HepG2 (cell line): ENCODE results near the gene OGG1. TPM values are rescaled to one million over a fixed set of nuclear protein-coding genes. Genes with fewer than 3 reads are reported as not detected.
A peak's percentile ranks its signal among the peaks of the same experiment; 100 is the strongest.

Experiments
- ARID2 ChIP-seq: sonication (generic); formaldehyde crosslinking; IDR thresholded peaks from 2 replicates; pipeline ENCODE4 v1.8.1; 2022; ENCODE audit warnings: mild to moderate bottlenecking, missing genetic modification reagents, borderline replicate concordance
- GATA4 ChIP-seq: sonication (generic); IDR thresholded peaks from 2 replicates; pipeline ENCODE4 v1.6.1; 2016; ENCODE audit warnings: antibody characterized with exemption, low read depth, borderline replicate concordance
- HDAC1 ChIP-seq: sonication (generic); formaldehyde crosslinking; IDR thresholded peaks from 2 replicates; pipeline ENCODE4 v1.5.1; 2020; ENCODE audit warnings: mild to moderate bottlenecking, missing genetic modification reagents
- HNRNPL ChIP-seq: fragments of 200-400 bp; formaldehyde crosslinking; IDR thresholded peaks from 2 replicates; pipeline ENCODE4 v1.6.1; 2017; ENCODE audit warnings: mild to moderate bottlenecking, low read depth, low read length
- HOXD1 ChIP-seq: sonication (generic); formaldehyde crosslinking; IDR thresholded peaks from 2 replicates; pipeline ENCODE4 v1.5.0; 2020; ENCODE audit warnings: missing genetic modification reagents
- KDM5B ChIP-seq: sonication (generic); formaldehyde crosslinking; IDR thresholded peaks from 2 replicates; pipeline ENCODE4 v1.4.0; 2020; ENCODE audit warnings: missing genetic modification reagents, mild to moderate bottlenecking, borderline replicate concordance
- MED8 ChIP-seq: sonication (generic); formaldehyde crosslinking; IDR thresholded peaks from 2 replicates; pipeline ENCODE4 v1.8.1; 2023; ENCODE audit warnings: mild to moderate bottlenecking, missing genetic modification reagents; ENCODE audit not compliant: insufficient replicate concordance
- NFE2L1 ChIP-seq: sonication (generic); formaldehyde crosslinking; IDR thresholded peaks from 2 replicates; pipeline ENCODE4 v1.4.0; 2020; ENCODE audit warnings: missing genetic modification reagents, mild to moderate bottlenecking, borderline replicate concordance
- SALL1 ChIP-seq: sonication (generic); formaldehyde crosslinking; IDR thresholded peaks from 2 replicates; pipeline ENCODE4 v1.8.0; 2022; ENCODE audit warnings: mild to moderate bottlenecking, missing genetic modification reagents
- SMARCC2 ChIP-seq: fragments of 450-650 bp; IDR thresholded peaks from 2 replicates; pipeline ENCODE4 v1.6.1; 2017; ENCODE audit warnings: antibody characterized with exemption, mild to moderate bottlenecking
- ZEB1 ChIP-seq: IDR thresholded peaks from 2 replicates; pipeline ENCODE4 v1.6.1; 2012; ENCODE audit warnings: mild to moderate bottlenecking, low read depth, inconsistent platforms; ENCODE audit not compliant: insufficient replicate concordance
- ZNF891 ChIP-seq: sonication (generic); formaldehyde crosslinking; IDR thresholded peaks from 2 replicates; pipeline ENCODE4 v1.5.0; 2020; ENCODE audit warnings: mild to moderate bottlenecking, missing genetic modification reagents
- polyA plus RNA-seq, 8 experiments: library from polyadenylated mRNA; depleted of rRNA in 3 of 8; stranded (reverse) in 7 of 8; unstranded in 1 of 8; fragments of >200 nt; fragmentation: Illumina TruSeq in 4 of 8; extraction: Trizol in 4 of 8; gene quantifications; 2 replicates each; pipeline versions ENCODE4 v1.2.1 to v1.2.3, GENCODE V29; 2011 to 2016; ENCODE audit warnings: low read depth in 4 of 8, missing spikeins in 1 of 8, mixed read lengths in 1 of 8; ENCODE audit not compliant: insufficient read depth in 1 of 8
- total RNA-seq, 5 experiments: library from RNA; depleted of rRNA; stranded (reverse); fragments of >200 nt; fragmentation: Illumina TruSeq; extraction: Trizol; gene quantifications; 2 replicates each; pipeline ENCODE4 v1.2.3, GENCODE V29; 2016; ENCODE audit warnings: low read depth in 1 of 5
- TF ChIP-seq, protein P1 (sequence below): sonication (generic); formaldehyde crosslinking; IDR thresholded peaks from 2 replicates; pipeline ENCODE4 v1.5.1; 2020; ENCODE audit warnings: mild to moderate bottlenecking, missing genetic modification reagents
- TF ChIP-seq, protein P2 (sequence below): sonication (generic); formaldehyde crosslinking; IDR thresholded peaks from 2 replicates; pipeline ENCODE4; 2020; ENCODE audit warnings: missing genetic modification reagents, mild to moderate bottlenecking, borderline replicate concordance
- TF ChIP-seq, protein P3 (sequence below): sonication (generic); formaldehyde crosslinking; IDR thresholded peaks from 2 replicates; pipeline ENCODE4 v1.4.0; 2020; ENCODE audit warnings: low read depth, missing genetic modification reagents

OGG1 gene
- total and polyA plus RNA-seq, 2 of the 13 experiments (the other 11 are each of a cell fraction or from before 2014, with no cell fraction given): 28.7 to 33.2 TPM

DNA sequence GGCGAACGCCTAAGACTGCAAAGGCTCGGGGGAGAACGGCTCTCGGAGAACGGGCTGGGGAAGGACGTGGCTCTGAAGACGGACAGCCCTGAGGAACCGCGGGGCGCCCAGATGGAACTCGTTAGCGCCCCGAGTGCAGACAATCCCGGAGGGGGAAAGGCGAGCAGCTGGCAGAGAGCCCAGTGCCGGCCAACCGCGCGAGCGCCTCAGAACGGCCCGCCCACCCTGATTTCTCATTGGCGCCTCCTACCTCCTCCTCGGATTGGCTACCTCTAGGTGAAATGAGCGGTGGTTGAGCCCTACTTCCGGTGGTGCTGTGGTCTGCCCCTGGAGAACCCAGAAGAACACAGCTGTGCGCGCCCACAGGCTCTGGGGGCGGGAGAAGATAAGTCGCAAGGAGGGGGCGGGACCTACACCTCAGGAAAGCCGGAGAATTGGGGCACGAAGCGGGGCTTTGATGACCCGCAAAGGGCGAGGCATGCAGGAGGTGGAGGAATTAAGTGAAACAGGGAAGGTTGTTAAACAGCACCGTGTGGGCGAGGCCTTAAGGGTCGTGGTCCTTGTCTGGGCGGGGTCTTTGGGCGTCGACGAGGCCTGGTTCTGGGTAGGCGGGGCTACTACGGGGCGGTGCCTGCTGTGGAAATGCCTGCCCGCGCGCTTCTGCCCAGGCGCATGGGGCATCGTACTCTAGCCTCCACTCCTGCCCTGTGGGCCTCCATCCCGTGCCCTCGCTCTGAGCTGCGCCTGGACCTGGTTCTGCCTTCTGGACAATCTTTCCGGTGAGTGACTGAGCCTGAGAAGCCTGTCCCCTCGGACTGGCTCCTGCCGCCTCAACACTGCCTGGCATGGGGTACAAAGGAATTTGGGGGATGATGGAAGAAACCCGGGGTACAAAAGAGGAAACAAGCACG is at the start of gene OGG1 (continued):
- TF ChIP-seq, protein P1, sequence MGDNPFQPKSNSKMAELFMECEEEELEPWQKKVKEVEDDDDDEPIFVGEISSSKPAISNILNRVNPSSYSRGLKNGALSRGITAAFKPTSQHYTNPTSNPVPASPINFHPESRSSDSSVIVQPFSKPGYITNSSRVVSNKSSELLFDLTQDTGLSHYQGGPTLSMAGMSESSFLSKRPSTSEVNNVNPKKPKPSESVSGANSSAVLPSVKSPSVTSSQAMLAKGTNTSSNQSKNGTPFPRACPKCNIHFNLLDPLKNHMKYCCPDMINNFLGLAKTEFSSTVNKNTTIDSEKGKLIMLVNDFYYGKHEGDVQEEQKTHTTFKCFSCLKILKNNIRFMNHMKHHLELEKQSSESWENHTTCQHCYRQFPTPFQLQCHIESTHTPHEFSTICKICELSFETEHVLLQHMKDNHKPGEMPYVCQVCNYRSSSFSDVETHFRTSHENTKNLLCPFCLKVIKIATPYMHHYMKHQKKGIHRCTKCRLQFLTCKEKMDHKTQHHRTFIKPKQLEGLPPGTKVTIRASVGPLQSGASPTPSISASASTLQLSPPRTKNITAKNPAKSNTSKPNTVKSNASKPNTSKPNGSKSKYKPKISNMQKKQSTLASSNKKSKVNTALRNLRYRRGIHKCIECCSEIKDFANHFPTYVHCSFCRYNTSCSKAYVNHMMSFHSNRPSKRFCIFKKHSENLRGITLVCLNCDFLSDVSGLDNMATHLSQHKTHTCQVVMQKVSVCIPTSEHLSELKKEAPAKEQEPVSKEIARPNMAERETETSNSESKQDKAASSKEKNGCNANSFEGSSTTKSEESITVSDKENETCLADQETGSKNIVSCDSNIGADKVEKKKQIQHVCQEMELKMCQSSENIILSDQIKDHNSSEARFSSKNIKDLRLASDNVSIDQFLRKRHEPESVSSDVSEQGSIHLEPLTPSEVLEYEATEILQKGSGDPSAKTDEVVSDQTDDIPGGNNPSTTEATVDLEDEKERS (CRISPR knock-in tag): no peak
- TF ChIP-seq KDM5B (CRISPR knock-in tag) (0 out of 2 replicates have a peak, but pooled peaks have one; percentile 21), SALL1 (CRISPR knock-in tag) (0 out of 2 replicates have a peak, but pooled peaks have one; percentile 41), HNRNPL (peak; percentile 97), HDAC1 (CRISPR knock-in tag) (peak; percentile 73), HOXD1 (CRISPR knock-in tag) (0 out of 2 replicates have a peak, but pooled peaks have one; percentile 65), ZEB1 (no peak), ZNF891 (CRISPR knock-in tag) (0 out of 2 replicates have a peak, but pooled peaks have one; percentile 49), MED8 (CRISPR knock-in tag) (peak; percentile 47), NFE2L1 (no peak), SMARCC2 (no peak), ARID2 (CRISPR knock-in tag) (no peak), GATA4 (peak; percentile 15; the same call in 1 of the 2 replicates)
- TF ChIP-seq, protein P2, sequence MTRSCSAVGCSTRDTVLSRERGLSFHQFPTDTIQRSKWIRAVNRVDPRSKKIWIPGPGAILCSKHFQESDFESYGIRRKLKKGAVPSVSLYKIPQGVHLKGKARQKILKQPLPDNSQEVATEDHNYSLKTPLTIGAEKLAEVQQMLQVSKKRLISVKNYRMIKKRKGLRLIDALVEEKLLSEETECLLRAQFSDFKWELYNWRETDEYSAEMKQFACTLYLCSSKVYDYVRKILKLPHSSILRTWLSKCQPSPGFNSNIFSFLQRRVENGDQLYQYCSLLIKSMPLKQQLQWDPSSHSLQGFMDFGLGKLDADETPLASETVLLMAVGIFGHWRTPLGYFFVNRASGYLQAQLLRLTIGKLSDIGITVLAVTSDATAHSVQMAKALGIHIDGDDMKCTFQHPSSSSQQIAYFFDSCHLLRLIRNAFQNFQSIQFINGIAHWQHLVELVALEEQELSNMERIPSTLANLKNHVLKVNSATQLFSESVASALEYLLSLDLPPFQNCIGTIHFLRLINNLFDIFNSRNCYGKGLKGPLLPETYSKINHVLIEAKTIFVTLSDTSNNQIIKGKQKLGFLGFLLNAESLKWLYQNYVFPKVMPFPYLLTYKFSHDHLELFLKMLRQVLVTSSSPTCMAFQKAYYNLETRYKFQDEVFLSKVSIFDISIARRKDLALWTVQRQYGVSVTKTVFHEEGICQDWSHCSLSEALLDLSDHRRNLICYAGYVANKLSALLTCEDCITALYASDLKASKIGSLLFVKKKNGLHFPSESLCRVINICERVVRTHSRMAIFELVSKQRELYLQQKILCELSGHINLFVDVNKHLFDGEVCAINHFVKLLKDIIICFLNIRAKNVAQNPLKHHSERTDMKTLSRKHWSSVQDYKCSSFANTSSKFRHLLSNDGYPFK (CRISPR knock-in tag): peak; percentile 56; the same call in 1 of the 2 replicates
- TF ChIP-seq, protein P3, sequence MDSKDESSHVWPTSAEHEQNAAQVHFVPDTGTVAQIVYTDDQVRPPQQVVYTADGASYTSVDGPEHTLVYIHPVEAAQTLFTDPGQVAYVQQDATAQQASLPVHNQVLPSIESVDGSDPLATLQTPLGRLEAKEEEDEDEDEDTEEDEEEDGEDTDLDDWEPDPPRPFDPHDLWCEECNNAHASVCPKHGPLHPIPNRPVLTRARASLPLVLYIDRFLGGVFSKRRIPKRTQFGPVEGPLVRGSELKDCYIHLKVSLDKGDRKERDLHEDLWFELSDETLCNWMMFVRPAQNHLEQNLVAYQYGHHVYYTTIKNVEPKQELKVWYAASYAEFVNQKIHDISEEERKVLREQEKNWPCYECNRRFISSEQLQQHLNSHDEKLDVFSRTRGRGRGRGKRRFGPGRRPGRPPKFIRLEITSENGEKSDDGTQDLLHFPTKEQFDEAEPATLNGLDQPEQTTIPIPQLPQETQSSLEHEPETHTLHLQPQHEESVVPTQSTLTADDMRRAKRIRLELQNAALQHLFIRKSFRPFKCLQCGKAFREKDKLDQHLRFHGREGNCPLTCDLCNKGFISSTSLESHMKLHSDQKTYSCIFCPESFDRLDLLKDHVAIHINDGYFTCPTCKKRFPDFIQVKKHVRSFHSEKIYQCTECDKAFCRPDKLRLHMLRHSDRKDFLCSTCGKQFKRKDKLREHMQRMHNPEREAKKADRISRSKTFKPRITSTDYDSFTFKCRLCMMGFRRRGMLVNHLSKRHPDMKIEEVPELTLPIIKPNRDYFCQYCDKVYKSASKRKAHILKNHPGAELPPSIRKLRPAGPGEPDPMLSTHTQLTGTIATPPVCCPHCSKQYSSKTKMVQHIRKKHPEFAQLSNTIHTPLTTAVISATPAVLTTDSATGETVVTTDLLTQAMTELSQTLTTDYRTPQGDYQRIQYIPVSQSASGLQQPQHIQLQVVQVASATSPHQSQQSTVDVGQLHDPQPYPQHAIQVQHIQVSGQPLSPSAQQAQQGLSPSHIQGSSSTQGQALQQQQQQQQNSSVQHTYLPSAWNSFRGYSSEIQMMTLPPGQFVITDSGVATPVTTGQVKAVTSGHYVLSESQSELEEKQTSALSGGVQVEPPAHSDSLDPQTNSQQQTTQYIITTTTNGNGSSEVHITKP (CRISPR knock-in tag): peak; percentile 97
